SK-N-DZ (cell line): ENCODE results near the gene GATM.
A peak's percentile ranks its signal among the peaks of the same experiment; 100 is the strongest.
"Not testable (repeated sequence)": the region's sequence is repeated elsewhere in the genome, so short reads cannot be mapped to it uniquely, and the experiment has no call there.

Source experiments
- DNase-seq: peaks from one replicate; pipeline ENCODE4 v3.0.0-alpha.2; 2015; ENCODE audit warnings: low spot score

The GATM gene

GRCh38 chr15:45351227-45351626, 27.1 kb downstream of the GATM start:
- DNase-seq = no peak

GRCh38 chr15:45349623-45350022, 28.7 kb downstream of the GATM start:
- DNase-seq = no peak

- DNase-seq = no peak
Observed at GRCh38 chr15:45347989-45348388, 30.4 kb downstream of the GATM start.

- no peak for DNase-seq
Observed at GRCh38 chr15:45347033-45347432, 31.3 kb downstream of the GATM start.

- DNase-seq = no peak
Observed at GRCh38 chr15:45346381-45346780, 32.0 kb downstream of the GATM start.

- DNase-seq = no peak
Observed at GRCh38 chr15:45343258-45343860, 35.0 kb downstream of the GATM start.

- no peak for DNase-seq
Observed at GRCh38 chr15:45341790-45342189, 36.6 kb downstream of the GATM start.

- DNase-seq = no peak
Observed at GRCh38 chr15:45340429-45340828, 37.9 kb downstream of the GATM start.

- DNase-seq = no peak
Observed at GRCh38 chr15:45338417-45338816, 39.9 kb downstream of the GATM start.

GRCh38 chr15:45337224-45337623, 41.1 kb downstream of the GATM start:
- DNase-seq = no peak

GRCh38 chr15:45333550-45333949, 44.8 kb downstream of the GATM start:
- peak; percentile 15 for DNase-seq

- DNase-seq = no peak
Observed at GRCh38 chr15:45332694-45333093, 45.6 kb downstream of the GATM start.

GRCh38 chr15:45331972-45332371, 46.4 kb downstream of the GATM start:
- DNase-seq = no peak

GRCh38 chr15:45328663-45329062, 49.7 kb downstream of the GATM start:
- no peak for DNase-seq

GRCh38 chr15:45326741-45327140, 51.6 kb downstream of the GATM start:
- DNase-seq = no peak

GRCh38 chr15:45326280-45326679, 52.1 kb downstream of the GATM start:
- DNase-seq = no peak

GRCh38 chr15:45320581-45321205, 57.7 kb downstream of the GATM start:
- no peak for DNase-seq

- DNase-seq = no peak
Observed at GRCh38 chr15:45319472-45320214, 58.7 kb downstream of the GATM start.

GRCh38 chr15:45314960-45315359, 63.4 kb downstream of the GATM start:
- peak; percentile 41 for DNase-seq

- not testable (repeated sequence) for DNase-seq
Observed at GRCh38 chr15:45314117-45314516, 64.2 kb downstream of the GATM start.
